GM21576 (cell line): Measurements from ENCODE around the gene MEX3A.
"Not testable (repeated sequence)": the region's sequence is repeated elsewhere in the genome, so short reads cannot be mapped to it uniquely, and the experiment has no call there.

Experiments
- ATAC-seq: cut with Tn5 transposase; IDR thresholded peaks from one replicate; pipeline ENCODE4 v1.9.1; 2021; ENCODE audit warnings: mild to moderate bottlenecking, moderate library complexity; ENCODE audit not compliant: unreplicated experiment

The MEX3A gene

GRCh38 chr1:156056326-156056849, 25.9 kb downstream of the MEX3A start:
- no peak for ATAC-seq

GRCh38 chr1:156055281-156056048, 26.8 kb downstream of the MEX3A start:
- ATAC-seq: peak; percentile 1

GRCh38 chr1:156054500-156055280, 27.6 kb downstream of the MEX3A start, which contains the start of gene LAMTOR2:
TSS of gene LAMTOR2 (plus strand) at chr1:156054782. CDS start at chr1:156054890, 108 bp downstream.
- ATAC-seq: peak; percentile 75

- peak; percentile 48 for ATAC-seq
These were observed 28.3 kb downstream of the MEX3A start, which contains the start of gene UBQLN4 for GRCh38 chr1:156053768-156054499. TSS of gene UBQLN4 (minus strand) at chr1:156053798. CDS start at chr1:156053701, 97 bp downstream.

GRCh38 chr1:156052862-156053767, 29.1 kb downstream of the MEX3A start:
- no peak for ATAC-seq

GRCh38 chr1:156051011-156051725, 31.1 kb downstream of the MEX3A start:
- no peak for ATAC-seq

GRCh38 chr1:156050376-156050775, 31.9 kb downstream of the MEX3A start:
- no peak for ATAC-seq

GRCh38 chr1:156048663-156049258, 33.5 kb downstream of the MEX3A start:
- ATAC-seq: no peak

- no peak for ATAC-seq
These were observed 37.2 kb downstream of the MEX3A start for GRCh38 chr1:156045076-156045475.

GRCh38 chr1:156042828-156043227, 39.4 kb downstream of the MEX3A start:
- ATAC-seq: no peak

- not testable (repeated sequence) for ATAC-seq
These were observed 47.3 kb downstream of the MEX3A start for GRCh38 chr1:156034991-156035390.

GRCh38 chr1:156033011-156033410, 49.3 kb downstream of the MEX3A start:
- no peak for ATAC-seq

- ATAC-seq: no peak
These were observed 55.7 kb downstream of the MEX3A start for GRCh38 chr1:156026588-156026987.

- no peak for ATAC-seq
These were observed 56.4 kb downstream of the MEX3A start for GRCh38 chr1:156025876-156026275.

GRCh38 chr1:156024801-156025200, 57.5 kb downstream of the MEX3A start:
- ATAC-seq: no peak
